HG02798 (cell line): ENCODE measurements around the gene DGCR2.
"Not testable (repeated sequence)": the region's sequence is repeated elsewhere in the genome, so short reads cannot be mapped to it uniquely, and the experiment has no call there.

Experiments used
- ATAC-seq: cut with Tn5 transposase; IDR thresholded peaks from one replicate; pipeline ENCODE4 v1.9.1; 2021; ENCODE audit warnings: mild to moderate bottlenecking; ENCODE audit not compliant: unreplicated experiment, poor library complexity

Gene DGCR2

GRCh38 chr22:18994056-18994455 lies 128.2 kb downstream of the DGCR2 start:
- no peak for ATAC-seq

DNA sequence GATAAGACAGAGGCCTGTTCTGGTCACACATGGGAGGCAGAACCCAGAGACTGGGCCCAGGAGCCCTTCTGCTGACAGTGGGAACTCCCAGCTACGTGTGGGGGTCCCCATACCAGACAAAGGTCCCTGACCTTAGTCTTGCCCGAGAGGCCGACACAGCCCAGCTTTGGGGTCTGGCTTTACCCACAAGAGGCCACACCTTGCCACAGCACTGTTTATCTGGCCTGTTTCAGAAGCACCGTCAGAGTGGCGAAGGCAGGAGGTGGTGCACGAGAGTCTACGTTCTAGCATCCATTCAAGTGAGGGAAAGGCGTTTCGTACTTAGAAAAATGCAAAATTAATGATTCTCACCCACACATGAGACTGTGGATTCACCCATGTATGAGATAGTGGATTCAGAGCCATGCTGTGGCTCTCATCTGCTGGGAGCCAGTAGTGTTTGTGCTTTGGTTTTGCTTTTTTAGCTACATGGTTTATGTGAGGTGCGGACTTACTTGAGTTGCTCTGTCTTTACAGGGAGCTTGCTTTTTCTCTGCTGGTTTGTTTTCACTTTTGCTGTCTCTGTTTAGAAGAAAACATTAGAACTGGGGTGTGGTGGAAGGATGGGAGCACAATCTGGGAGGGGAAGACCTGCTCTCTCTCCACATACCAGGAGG lies 129.5 kb downstream of the DGCR2 start:
- no peak for ATAC-seq

- ATAC-seq, result no peak
These were observed 130.3 kb downstream of the DGCR2 start for GRCh38 chr22:18991821-18992442.

- ATAC-seq, result no peak
These were observed 131.1 kb downstream of the DGCR2 start for GRCh38 chr22:18991138-18991432.

DNA sequence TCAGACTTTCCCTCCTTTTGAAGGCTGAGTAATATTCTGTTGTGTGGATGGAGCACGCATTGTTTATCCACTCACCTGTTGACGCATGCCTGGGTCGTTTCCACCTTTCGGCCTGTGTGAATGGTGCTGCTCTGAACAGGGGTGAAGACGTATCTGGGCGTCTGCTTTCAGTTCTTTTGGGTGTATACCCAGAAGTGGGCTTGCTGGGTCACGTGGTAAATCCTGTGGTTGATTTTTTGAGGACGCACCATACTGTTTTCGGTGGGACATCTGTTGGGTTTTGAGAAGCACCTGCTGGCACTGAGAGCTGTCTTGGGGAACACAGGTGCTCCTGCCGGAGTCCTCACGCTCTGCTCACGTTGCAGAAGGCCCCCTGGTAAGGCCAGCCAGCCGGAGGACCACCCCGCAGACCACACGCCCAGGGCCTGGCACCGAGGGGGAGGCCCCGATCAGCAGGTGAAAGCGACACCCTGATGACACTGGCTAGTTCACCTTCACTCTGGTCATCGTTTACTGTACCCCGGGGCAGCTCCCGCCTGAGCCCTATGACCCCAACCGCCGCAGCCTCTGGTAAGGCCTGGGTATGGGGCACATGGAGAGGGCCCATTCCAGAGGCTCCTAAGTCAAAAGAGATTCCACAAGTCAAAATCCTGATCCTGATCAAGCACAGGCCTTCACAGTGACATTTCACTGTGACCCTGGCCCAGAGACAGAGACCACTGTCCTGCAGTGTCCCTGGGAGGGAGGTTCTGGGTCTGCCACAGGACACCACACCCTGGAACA lies 131.7 kb downstream of the DGCR2 start:
- no peak for ATAC-seq

GRCh38 chr22:18988958-18989357 lies 133.3 kb downstream of the DGCR2 start:
- ATAC-seq, result no peak

DNA sequence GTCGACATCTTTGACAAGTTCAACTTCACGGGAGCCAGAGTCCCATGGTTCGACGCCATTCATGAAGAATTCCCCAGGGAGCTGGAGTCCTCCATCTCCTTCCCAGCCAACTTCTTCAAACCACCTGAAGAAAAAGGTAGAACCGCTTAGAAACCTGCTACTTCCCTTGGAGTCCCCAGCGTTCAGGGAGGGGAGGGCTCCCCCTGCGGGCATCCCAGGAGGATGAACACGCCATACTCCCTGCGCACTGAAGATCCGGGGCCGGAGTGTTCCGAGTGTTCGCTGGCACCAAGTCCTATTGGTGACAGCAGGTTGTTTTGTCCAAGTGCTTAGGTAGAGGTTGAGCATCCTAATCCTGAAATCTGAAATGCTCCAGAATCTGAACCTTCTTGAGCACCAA lies 134.4 kb downstream of the DGCR2 start:
- no peak for ATAC-seq

DNA sequence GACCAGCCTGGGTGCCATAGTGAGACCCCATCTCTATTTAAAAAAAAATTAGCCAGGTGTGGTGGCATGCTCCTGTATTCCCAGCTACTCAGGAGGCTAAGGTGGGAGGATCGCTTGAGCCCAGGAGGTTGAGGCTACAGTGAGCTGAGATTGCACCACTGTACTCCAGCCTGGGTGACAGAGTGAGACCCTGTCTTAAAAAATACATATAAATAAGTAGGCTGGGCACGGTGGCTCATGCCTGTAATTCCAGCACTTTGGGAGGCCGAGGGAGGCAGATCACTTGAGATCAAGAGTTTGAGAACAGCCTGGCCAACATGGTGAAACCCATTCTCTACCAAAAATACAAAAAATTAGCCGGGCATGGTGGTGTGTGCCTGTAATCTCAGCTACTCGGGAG lies 135.1 kb downstream of the DGCR2 start:
- ATAC-seq, result not testable (repeated sequence)
